ENCODE measurements around the gene PDLIM3.

PDLIM3 gene

DNA sequence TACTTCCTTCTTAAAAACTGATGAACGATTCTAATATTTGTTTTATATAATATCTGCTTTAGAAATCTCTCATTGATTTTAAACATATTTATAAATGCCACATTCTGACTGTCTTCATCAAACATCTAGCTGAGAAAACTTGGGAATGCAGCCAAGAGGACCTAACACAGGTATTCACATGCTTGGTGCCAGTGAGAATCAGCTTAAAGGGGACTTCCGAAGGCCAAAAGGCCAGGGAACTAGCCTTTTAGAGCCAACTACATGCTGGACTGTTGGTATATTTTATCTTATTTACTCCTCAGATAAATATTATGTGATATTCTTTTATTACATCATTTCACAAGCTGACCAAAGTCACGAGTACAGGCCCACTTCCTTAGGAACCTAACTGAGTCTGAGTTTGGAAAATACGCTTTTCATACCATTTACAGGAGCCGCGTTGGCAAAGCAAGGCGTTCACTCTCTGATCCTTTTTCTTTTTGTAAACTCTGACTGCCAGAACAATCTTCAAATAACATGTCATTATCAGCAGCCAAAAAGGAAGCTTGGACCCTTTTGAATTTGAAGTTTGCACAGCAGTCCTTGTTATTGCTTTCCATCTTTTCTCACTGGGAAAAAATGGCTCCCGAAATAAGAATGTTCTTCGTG, 41.1 kb upstream of the PDLIM3 start:
- Histone ChIP-seq H3F3A (ENCODE audit: insufficient read depth, low read length) (no peaks in the 10 kb centered on the region), H3K9me2 (replicated peaks; ENCODE audit: insufficient read depth, low read length) (no peaks in the 10 kb centered on the region), H3K4me3 (ENCODE audit: low read length) (no peak overlapping the region), H3K27me3 (replicated peaks; ENCODE audit: insufficient read depth, low read length) (no peaks in the 10 kb centered on the region), H3K4me1 (ENCODE audit: low read length) (0 out of 2 replicates have a peak, but pooled peaks cover 5% of the 10 kb centered on the region), H2AFZ (ENCODE audit: low read length) (no peak overlapping the region), H3K79me2 (ENCODE audit: low read length) (no peaks in the 10 kb centered on the region), H3K4me2 (ENCODE audit: low read depth, low read length) (no peak overlapping the region), H3K27ac (ENCODE audit: low read length) (no peak overlapping the region), H3K9me3 (replicated peaks; ENCODE audit: insufficient read depth, low read length) (no peaks in the 10 kb centered on the region), H4K20me1 (ENCODE audit: insufficient read depth, low read length) (no peaks in the 10 kb centered on the region), H3K9ac (ENCODE audit: low read length) (no peak overlapping the region), H3K36me3 (replicated peaks; ENCODE audit: insufficient read depth, low read length) (no peaks in the 10 kb centered on the region)
- no peak for TF ChIP-seq EZH2 (optimal IDR thresholded peaks at IDR 0.05; ENCODE audit: low read depth, low read length)
- TF ChIP-seq, protein P1, sequence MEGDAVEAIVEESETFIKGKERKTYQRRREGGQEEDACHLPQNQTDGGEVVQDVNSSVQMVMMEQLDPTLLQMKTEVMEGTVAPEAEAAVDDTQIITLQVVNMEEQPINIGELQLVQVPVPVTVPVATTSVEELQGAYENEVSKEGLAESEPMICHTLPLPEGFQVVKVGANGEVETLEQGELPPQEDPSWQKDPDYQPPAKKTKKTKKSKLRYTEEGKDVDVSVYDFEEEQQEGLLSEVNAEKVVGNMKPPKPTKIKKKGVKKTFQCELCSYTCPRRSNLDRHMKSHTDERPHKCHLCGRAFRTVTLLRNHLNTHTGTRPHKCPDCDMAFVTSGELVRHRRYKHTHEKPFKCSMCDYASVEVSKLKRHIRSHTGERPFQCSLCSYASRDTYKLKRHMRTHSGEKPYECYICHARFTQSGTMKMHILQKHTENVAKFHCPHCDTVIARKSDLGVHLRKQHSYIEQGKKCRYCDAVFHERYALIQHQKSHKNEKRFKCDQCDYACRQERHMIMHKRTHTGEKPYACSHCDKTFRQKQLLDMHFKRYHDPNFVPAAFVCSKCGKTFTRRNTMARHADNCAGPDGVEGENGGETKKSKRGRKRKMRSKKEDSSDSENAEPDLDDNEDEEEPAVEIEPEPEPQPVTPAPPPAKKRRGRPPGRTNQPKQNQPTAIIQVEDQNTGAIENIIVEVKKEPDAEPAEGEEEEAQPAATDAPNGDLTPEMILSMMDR (IDR thresholded peaks at IDR 0.05; ENCODE audit: low read length) = no peak
- no peak for DNase-seq

DNA sequence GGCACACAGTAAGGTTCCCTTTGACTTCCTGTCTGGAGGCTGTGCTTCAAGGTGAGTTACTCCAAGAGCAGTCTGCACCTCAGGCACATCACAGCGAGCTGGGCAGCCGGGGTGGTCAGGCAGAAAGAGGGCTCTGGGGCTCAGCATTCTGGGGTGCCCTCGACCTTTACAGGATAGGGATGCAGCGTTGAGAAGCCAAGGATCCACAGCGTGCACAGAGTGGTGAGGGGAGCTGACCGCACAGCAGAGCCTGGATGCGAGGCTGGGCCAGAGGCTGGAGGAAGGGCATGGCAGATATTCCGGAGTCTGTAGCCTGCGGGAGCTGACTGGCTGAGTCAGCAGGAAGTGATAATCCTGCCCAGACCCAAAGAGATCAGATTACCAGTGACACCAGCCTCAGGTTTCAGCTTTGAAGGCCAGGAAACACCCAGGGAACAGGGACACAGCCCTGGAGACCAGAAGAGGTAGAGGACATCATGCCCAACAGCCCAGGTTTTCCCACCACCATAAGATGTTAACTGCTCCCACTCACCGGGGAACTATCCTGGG, 38.4 kb upstream of the PDLIM3 start:
- no peaks in the 10 kb centered on the region for H3K9me3 ChIP-seq (replicated peaks; ENCODE audit: insufficient read depth, low read length)
- peak overlapping the region; percentile 20; the same call in 1 of the 2 replicates for H2AFZ ChIP-seq (ENCODE audit: low read length)
- H3F3A ChIP-seq (ENCODE audit: insufficient read depth, low read length) = no peaks in the 10 kb centered on the region
- no peaks in the 10 kb centered on the region for H3K27me3 ChIP-seq (replicated peaks; ENCODE audit: insufficient read depth, low read length)
- no peaks in the 10 kb centered on the region for H4K20me1 ChIP-seq (ENCODE audit: insufficient read depth, low read length)
- H3K27ac ChIP-seq (ENCODE audit: low read length) = no peak overlapping the region
- H3K4me2 ChIP-seq (ENCODE audit: low read depth, low read length) = no peak overlapping the region
- H3K9ac ChIP-seq (ENCODE audit: low read length) = no peak overlapping the region
- no peaks in the 10 kb centered on the region for H3K79me2 ChIP-seq (ENCODE audit: low read length)
- no peak overlapping the region for H3K4me3 ChIP-seq (ENCODE audit: low read length)
- no peaks in the 10 kb centered on the region for H3K36me3 ChIP-seq (replicated peaks; ENCODE audit: insufficient read depth, low read length)
- H3K9me2 ChIP-seq (replicated peaks; ENCODE audit: insufficient read depth, low read length) = no peaks in the 10 kb centered on the region
- 0 out of 2 replicates have a peak, but pooled peaks cover 5% of the 10 kb centered on the region for H3K4me1 ChIP-seq (ENCODE audit: low read length)
- DNase-seq = no peak
- no peak for TF ChIP-seq EZH2 (optimal IDR thresholded peaks at IDR 0.05; ENCODE audit: low read depth, low read length)
- no peak for TF ChIP-seq EZH2phosphoT487 (IDR thresholded peaks at IDR 0.05; ENCODE audit: low read length)
- TF ChIP-seq, protein P1 (IDR thresholded peaks at IDR 0.05; ENCODE audit: low read length) = no peak

DNA sequence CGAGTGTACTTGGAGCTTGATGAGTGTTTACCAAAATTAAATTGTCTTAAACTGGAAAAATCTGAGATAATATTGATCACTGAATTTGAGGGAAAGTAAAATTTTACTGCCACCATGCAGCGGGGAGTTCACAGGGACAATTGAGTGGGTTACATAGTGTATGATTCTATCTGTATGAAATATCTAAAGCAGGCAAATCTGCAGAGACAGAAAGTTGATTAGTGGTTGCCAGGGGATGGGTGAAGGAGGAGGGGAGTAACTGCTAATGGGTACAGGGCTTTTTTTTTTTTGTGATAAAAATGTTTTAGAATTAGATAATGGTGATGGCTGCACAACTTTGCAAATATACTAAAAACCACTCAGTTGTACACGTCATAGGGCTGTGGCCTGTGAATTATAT, 35.4 kb upstream of the PDLIM3 start:
- Histone ChIP-seq H3K4me1 (ENCODE audit: low read length) (0 out of 2 replicates have a peak, but pooled peaks cover 5% of the 10 kb centered on the region), H3K79me2 (ENCODE audit: low read length) (no peaks in the 10 kb centered on the region), H3K9me3 (replicated peaks; ENCODE audit: insufficient read depth, low read length) (no peaks in the 10 kb centered on the region), H3K27me3 (replicated peaks; ENCODE audit: insufficient read depth, low read length) (no peaks in the 10 kb centered on the region), H3K4me3 (ENCODE audit: low read length) (no peak overlapping the region), H3K36me3 (replicated peaks; ENCODE audit: insufficient read depth, low read length) (no peaks in the 10 kb centered on the region), H2AFZ (ENCODE audit: low read length) (no peak overlapping the region), H3K9ac (ENCODE audit: low read length) (no peak overlapping the region), H3K9me2 (replicated peaks; ENCODE audit: insufficient read depth, low read length) (no peaks in the 10 kb centered on the region), H3F3A (ENCODE audit: insufficient read depth, low read length) (no peaks in the 10 kb centered on the region), H3K4me2 (ENCODE audit: low read depth, low read length) (no peak overlapping the region), H3K27ac (ENCODE audit: low read length) (no peak overlapping the region), H4K20me1 (ENCODE audit: insufficient read depth, low read length) (no peaks in the 10 kb centered on the region)
- TF ChIP-seq EZH2phosphoT487 (IDR thresholded peaks at IDR 0.05; ENCODE audit: low read length) = no peak
- TF ChIP-seq EZH2 (optimal IDR thresholded peaks at IDR 0.05; ENCODE audit: low read depth, low read length) = no peak
- TF ChIP-seq, protein P1 (IDR thresholded peaks at IDR 0.05; ENCODE audit: low read length) = no peak
- DNase-seq = no peak

Data from MM.1S (cell line).